ENCODE results near the gene INSYN2B.

DNA sequence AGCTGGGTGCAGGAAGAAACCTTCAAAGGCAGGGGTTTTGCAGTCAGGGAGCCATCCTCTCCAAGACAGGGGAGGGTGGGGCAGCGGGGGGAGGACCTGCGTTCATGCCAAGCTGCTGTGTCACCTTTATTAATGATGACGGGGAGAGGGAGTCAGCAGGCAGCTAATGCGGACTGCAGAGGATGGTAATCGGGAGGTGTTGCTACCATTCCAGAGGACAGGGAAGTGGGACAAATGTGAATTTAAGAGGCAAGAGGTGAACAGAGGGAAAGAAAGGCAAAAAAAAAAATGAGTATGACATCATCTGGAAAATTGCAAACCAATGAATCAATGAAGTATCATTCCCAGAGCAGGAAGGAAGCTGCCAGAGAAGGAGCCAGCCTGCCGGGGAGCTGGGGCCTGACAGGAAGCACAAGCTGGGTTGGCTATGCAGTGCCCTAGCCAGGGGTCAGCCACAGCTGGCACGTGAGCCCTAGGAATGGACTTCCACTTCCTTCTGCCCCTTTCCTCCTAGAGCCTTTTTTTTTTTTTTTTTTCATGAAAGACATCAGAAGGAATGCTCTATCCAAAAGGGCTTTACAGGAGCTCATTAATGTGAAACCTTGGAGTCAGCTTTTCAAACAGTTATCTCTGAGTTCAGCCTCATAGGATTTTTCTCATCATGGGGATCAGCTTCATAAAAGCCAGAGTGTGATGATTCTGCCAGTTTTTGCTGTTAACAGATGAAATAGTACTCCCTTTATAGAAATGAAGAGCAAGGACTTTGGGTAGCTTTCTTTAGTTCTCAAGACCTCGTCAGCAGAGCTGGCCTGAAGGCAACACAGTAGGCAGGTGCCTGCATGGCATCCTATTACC, 9.2 kb downstream of the INSYN2B start:
- TF ChIP-seq, protein P1, sequence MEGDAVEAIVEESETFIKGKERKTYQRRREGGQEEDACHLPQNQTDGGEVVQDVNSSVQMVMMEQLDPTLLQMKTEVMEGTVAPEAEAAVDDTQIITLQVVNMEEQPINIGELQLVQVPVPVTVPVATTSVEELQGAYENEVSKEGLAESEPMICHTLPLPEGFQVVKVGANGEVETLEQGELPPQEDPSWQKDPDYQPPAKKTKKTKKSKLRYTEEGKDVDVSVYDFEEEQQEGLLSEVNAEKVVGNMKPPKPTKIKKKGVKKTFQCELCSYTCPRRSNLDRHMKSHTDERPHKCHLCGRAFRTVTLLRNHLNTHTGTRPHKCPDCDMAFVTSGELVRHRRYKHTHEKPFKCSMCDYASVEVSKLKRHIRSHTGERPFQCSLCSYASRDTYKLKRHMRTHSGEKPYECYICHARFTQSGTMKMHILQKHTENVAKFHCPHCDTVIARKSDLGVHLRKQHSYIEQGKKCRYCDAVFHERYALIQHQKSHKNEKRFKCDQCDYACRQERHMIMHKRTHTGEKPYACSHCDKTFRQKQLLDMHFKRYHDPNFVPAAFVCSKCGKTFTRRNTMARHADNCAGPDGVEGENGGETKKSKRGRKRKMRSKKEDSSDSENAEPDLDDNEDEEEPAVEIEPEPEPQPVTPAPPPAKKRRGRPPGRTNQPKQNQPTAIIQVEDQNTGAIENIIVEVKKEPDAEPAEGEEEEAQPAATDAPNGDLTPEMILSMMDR (IDR thresholded peaks at IDR 0.05; ENCODE audit: low read length): no peak
- no peak for TF ChIP-seq EZH2 (optimal IDR thresholded peaks at IDR 0.05; ENCODE audit: low read depth, low read length)
